Ecto neural progenitor cell (in vitro differentiated cells): ENCODE results near the gene AKR7A3.

Source experiments
- DNase-seq: peaks from one replicate; pipeline ENCODE4 v3.0.0-alpha.2; 2018; ENCODE audit warnings: low spot score

The AKR7A3 gene

DNA sequence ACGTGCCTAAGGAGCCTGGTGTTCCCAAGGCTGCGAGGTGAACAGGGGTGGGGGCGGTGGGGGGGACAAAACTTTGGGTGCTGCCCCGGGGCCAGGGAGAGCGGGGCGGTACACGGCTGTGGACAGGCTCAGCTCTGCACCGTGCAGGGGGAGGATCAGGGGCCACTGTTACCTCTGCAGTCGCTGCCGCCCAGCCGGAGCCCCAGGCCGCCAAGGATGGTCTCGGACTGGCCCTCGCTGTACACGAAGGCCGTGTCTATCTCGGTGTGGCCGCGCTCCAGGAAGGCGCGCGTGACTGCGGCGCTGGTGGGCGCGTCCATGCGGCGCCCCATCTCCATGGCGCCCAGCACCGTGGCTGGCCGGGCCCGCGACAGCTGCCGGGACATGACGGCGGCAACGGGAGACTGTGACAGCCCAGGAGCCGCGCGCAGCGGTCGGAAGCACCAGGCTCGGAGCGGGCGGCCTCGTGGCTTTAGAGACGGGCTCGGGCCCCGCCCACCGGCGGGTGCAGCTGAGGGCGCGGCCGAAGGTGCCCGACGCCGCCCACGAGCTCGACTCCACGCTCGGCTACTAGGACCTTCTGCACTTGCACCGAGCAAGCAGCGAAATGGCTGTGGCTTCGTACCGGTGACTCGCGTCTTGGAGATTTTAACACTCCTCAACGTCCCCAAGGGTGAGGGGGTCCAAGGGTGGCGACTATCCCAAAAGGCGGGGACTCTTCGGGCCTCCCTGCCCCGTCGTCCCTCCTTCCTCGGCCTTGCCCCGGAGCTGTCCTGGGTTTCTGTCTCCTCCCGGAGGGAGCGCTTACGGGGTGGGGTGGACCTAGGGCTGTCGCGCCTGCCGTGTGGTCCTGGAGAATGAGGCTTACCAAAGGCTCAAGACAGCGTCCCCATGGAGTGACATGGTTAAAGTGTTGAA, at the start of gene AKR7A3:
TSS of gene AKR7A3 (minus strand) at position 447 of the 918 bp plus-strand sequence. CDS start at position 386, 61 bp downstream.
- peak; percentile 64 for DNase-seq

DNA sequence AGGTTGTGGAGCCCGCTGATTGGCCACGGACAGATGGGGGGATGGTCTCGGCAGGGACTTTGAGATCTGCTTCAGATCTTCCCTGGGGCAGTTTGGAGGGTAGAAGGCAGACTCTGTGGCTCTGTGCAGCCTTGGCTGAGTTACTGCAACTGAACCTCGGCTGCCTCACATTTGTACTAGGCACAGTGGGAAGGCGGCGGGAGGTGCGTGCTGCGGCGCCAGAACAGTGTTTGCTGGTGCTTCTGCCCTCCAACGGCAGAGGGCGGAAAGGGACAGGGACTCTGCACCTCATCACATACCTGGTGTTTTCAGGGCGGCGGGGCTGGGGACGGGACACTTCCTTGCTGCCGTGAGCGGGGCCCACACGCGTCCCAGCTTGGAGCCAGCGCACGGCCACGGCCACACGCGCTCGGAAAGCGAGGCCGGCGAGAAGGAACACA, 49.8 kb upstream of the AKR7A3 start:
- DNase-seq: peak; percentile 81

DNA sequence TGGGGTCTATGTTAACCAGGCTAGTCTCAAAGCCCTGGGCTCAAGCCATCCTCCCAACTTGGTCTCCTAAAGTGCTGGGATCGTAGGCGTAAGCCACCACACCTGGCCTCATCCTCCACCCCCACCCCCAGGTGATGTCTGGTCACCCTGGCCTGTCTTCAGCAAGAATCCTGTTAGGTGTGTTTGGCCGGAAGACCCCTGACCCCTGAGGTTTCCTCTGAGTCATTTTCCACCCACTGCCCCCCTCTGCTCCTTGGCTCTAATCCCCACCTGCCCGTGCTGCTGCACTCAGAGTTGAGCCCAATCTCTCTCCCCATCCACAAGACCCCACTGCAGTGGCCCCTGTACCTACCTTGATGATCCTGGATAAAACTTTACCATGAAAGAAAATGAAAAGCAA, 48.7 kb upstream of the AKR7A3 start:
- DNase-seq: no peak

DNA sequence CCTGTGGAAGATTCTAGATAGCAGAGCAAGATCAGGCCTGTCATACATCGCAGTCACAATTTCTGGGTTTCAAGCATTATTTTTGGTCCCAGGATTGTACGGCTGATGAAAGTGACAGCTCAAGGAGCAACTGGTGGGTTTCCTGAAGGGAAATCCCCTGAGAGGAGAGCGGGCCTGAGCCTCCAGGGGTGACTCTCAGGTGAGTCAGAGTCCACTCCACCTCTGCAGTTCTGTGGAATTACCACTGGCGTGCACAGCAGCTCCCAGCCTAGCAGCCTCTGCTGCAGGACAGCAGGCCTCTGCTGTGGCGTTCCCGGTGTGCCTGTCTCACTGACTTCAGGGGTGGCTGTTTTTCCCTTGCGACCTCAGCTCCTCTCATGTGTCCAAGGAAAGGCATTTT, 48.0 kb upstream of the AKR7A3 start:
- no peak for DNase-seq

DNA sequence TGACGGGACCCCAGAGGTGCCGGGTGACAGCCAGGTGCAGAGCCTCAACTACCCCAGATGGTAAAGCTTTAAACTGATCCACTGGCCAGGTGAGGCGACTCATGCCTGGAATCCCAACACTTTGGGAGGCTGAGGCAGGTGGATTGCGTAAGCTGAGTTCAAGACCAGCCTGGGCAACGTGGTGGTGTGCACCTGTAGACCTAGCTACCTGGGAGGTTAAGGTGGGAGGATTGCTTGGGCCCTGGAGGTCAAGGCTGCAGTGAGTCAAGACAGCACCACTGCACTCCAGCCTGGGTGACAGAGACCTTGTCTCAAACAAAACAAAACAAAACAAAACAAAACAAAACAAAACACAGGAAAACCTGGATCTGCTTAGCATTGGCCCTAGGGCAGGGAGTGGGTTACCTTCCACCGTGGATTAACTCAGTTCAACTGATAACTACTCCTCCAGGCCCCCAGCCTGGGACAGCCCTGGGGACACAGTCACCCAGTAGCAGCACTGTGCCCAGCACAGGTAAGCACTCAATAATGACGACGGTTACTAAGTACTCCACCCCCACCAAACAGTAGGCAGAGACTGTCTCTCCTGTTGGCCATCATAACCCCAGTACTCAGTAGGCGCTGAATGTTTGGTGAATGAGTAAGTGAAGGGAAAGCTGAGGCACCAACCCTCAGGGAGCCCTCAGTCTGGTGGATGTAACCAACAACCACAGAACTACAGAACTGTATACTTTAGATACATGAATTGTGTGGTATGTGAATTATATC, 45.2 kb upstream of the AKR7A3 start:
- DNase-seq: no peak

DNA sequence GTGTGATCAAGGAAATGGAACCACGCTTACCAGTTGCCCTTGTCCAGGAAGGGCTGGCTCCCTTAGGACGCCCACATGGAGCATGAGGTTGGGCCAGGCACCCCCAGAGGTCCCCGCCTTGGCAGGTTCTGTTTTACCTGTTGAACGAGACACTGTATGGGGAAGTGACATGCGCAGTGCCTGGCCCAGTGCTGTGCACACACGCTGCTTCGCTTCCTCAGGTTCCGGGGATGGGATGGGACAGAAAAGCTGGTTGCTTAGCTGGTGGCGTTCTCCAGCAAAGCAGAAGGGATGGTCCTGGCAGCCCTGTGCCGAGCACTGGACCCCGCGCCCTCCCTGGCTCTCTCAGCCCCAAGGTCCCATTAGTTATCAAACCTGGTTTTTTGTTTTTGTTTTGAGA, 44.3 kb upstream of the AKR7A3 start:
- no peak for DNase-seq

DNA sequence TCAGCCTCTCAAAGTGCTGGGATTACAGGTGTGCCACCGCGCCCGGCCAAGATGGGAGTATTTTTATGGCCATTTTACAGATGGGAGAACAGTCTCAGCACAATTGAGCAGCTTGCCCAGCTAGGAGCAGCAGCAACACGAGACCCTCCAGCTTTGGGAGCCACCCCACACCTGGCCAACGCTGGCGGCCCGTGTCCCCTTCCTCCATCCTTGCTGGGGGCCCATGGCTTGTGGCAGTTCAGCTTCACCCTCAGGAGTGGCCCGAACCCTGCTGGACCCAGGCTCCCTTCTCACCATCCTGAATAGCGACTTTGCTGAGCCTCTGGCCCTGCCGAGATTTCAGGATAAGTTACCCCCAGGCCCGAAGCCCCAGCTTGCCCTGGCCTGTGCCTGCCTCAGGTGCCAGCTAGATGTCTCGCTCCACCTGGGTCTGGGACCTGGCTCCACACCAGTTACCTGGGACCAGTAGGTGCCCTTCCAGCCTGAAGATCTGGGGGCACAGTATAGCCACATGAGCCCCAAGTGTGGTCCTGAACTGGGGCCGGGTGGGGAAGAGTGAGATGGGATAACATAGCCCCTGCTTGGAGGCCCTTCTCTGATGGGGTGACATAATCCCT, 42.8 kb upstream of the AKR7A3 start:
- DNase-seq: no peak

DNA sequence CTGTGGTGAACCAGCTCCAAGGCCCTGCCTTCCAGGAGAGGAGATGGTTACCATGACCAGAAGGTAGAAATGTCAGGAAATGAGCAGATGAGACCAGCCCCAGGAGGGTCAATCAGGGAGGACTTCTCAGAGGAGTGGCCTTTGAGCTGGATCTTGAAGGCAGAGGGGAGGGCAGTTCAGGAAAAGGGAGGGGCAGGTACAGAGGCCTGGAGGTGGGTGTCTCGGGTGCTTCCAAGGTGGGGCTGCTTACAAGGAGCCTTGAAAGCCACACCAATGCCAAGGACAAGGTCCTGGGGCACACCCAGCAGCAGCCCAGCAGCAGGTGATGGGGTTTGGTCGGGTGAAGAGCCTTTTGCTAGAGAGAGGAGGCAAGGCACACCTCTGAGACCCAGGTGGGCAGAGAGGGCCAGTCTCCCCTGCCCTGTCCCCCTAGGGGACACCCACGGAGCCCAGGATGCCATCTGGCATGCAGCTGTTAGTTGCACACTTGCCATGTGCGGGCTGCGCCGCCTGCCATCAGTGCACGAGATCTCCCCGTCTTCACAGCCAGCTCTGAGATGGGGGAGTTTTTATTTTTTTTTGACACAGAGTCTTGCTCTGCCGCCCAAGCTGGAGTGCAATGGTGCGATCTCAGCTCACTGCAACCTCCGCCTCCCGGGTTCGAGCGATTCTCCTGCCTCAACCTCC, 42.0 kb upstream of the AKR7A3 start:
- DNase-seq: no peak

DNA sequence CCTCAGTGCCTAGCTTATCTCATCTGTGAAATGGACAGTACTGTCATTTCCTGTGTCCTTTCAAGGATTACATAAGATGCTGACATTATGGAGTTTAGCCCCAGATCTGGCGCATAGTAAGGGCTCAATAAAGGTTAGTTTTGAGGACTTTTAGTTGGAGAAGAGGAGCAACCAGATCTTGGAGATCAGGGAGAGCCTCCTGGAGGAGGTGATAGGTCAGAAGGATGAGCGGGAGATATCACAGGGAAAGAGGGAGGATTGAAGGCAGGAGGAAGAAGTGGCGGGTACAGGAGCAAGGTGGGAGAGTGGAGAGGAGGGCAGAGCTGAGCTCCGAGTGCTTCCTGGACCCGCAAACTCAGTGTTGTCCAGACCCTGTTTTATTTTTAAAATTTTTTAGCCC, 41.0 kb upstream of the AKR7A3 start:
- DNase-seq: no peak

DNA sequence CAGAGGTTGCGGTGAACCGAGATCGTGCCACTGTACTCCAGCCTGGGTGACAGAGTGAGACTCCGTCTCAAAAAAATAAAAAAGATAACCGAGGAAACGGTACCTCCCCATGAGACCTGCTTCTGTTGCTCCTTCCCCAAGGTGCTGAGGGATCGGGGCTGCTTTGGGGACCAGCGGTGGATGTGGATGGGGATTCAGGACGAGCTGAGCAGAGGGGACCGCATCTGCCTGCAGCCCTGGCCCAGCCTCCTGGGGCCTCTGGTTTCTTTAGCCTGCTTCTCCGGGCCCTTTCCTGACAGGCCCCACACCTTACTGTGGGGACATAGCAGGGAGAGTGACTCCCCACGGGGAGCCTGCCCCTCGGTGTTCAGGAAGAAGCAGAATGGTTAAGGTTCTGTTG, 40.6 kb upstream of the AKR7A3 start:
- DNase-seq: no peak

DNA sequence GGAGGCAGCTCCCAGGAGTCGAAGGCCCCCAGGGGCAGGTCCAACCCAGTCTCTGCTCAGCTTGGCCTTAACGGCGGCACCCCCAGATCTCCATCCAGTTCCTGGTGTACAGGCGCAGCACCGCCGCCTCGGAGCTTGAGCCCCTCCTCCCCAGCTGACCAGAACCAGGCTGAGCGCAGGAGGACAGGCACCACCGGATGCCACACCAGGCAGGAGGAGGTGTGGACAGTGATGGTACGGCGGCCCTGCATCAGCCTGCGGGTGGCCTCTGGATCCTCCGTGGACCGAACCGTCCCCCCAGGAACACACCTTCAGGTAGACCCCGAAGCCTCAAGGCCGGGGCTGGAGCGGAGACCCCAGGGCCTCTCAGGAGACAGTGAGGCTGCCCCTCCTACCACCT, 39.9 kb upstream of the AKR7A3 start:
- DNase-seq: no peak

DNA sequence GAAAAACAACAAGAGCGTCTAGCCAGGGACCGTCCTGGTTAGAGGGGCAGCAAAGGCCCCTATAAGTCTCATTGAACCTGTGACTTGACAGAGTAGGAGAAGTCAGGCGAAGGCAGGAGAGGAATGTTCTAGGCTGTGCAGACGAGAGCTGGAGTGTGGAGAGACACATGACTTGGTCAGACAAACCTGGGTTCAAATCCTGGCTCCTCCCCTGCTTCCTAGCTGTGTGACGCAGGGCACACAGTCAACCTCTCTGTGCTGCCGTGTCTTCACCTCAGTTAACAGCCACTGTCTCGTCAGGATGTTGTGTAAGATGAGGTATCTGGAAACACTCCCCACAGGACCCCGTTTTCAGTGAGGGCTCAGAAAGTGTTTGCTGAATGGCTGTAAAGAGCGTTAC, 39.2 kb upstream of the AKR7A3 start:
- DNase-seq: no peak

DNA sequence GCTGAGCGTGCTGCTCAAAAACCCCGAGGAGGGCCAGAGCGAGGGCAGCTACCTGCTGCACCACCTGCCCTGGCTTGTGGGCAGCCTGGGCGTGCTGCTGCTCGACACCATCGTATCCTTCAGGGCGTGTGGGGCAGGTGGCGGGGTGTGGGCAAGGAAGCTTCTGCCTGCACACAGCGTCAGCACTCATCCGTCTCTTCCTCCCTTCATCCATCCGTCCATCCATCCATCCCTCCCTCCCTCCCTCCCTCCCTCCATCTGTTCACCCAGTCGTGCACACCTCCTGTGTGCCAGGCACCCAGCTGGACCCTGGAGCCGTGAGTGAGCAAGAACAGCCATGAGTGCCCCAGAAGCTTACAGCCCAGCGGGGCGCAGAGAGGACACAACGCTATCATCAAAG, 38.7 kb upstream of the AKR7A3 start:
- DNase-seq: no peak

DNA sequence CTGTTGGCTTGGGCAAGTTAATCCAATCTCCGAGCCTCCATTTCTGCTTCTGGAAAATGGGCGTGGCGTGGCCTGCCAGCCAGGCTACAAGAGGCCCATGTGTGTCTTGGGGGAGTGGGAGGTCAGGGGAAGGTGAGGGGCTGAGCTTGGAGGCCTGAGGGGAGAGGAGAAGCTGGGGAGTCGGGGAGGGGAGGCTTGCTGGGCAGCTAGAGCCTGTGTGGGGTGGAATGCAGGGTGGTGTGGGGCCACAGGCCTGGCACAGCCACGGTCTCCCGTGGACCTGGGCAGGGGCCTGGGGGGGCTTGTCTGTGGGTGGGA, 38.1 kb upstream of the AKR7A3 start:
- no peak for DNase-seq

DNA sequence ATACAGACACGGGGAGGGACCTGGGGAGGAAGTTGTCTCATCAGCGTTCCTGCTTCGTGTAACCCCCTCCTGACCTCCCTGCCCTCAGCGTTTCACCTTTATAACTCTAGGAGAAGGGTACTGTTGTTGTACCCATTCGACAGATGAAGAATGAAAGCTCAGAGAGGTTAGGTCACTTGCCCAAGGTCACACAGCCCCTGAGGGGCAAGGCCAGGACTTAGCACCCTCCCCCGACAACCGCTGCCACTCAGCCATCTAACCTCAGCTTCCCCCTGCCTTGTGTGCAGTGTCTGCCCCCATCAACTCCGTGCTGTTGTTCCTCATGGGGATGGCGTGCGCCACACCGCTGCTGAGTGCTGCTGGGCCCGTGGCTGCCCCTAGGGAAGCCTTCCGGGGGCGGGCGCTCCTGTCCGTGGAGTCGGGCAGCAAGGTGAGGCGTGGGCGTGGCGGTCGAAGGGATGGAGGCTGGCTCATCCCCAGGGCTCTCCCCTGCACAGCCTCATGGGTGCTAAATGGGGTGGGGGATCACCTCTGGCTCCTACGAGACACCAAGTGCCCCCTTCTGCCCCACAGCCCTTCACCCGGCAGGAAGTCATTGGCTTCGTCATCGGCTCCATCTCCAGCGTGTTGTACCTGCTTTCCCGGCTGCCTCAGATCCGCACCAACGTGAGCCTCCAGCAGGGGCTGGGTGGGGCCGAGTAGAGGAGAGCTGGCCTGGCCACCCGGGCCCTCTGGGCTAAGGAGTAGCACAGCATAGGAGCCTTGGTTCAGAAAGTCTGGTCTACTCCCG, 37.6 kb upstream of the AKR7A3 start:
- no peak for DNase-seq

DNA sequence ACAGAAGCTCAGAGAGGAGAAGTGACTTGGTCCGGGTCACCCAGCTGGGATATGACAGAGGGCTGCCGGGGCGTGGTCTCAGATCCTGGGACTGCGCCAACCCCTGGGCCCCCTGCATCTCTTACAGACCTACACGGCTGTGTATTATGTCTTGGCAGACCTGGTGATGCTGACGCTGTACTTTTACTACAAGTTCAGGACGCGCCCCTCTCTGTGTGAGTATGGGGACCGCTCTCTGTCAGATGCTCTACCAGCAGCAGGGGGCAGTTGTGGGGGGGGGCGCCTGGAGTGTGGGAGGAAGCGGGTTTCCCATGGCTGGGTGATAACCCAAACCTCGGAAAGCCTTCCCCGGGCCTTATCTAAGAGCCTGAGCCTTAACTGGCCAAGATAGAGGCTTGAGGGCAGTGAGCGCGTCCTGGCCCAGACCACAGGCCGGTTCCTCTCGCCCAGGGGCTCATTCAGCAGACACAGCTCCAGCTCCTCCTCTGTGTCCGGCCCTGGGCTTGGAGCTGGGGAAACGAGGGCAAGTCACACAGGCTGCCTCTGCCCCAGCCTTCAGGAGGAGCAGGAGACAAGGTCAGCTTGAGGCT, 36.9 kb upstream of the AKR7A3 start:
- DNase-seq: no peak

DNA sequence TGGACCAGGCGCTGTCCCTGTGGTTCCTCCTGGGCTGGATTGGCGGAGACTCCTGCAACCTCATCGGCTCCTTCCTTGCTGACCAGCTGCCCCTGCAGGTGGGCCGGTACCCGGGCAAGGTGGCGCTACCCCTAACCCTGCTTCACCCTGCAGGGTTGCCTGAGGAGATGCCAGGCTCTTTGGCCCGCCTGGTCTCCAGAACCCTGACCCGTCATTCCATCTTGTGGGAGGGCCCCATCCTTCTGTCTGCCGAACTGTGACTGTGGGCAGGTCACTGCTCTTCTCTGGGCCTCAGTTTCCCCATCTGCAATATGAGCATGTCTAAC, 36.1 kb upstream of the AKR7A3 start:
- DNase-seq: no peak

DNA sequence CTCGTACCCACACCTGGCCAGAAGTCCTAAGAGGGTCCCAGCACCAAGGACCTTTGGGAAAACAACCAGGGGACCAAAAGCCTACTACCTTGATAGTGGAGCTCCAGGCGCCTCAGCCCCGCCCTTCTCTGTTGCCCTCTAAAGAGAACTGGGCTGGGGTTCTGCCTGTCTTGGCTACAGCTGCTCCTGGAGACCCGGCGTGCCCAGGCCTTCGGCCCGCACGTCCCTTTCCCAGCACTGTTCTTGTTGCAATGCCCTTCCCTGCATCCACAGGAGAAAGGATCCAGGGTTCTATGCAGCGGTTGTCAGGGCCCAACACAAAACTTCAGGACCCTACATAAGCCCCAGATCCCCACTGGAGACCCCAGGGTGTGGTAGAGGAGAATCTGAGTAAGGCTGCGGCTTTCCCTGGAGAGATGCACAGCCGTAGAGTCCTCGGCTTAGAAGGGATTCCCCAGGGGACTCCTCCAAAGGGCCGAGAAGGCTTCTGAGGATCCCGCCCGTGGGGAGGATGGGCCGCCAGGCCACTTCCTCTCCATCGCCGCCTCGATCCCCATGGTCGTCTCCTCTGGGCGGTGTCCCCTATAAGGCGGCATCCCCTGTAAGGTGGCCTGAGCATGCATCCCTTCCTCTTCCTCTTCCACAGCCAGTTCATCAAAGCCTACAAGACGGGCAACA, 35.6 kb upstream of the AKR7A3 start:
- no peak for DNase-seq

DNA sequence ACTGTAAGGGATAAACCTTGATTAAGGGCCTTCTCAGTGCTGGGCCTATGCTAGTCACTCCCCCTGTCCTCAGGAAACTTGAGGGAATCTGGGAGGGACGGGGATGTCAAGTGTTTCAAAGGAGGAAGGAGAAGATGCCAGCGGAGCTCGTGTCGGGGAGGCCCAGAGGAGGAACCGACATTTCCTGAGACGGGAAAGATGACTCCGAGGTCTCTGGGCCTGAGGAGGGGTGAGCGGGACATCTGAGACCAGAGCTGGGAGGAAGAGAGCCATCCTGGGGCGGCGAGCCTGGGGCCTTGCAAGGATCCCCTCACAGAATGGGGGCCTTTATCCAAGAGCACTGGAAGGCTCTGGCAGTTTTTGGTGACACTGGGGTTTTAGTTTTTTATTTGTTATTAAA, 33.9 kb upstream of the AKR7A3 start:
- DNase-seq: no peak

DNA sequence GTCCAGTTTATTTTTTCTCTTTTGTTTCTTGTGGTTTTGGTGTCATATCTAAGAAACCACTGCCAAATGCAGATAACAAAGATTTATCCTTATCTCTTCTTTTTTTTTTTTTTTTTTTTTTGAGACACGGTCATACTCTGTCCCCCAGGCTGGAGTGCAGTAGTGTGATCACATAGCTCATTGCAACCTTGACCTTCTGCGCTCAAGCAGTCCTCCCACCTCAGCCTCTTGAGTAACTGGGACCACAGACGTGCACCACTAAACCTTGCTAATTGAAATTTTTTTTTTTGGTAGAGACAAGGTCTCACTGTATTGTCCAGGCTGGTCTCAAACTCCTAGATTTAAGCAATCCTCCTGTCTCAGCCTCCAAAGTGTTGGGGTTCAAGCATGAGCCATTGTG, 32.5 kb upstream of the AKR7A3 start:
- no peak for DNase-seq

DNA sequence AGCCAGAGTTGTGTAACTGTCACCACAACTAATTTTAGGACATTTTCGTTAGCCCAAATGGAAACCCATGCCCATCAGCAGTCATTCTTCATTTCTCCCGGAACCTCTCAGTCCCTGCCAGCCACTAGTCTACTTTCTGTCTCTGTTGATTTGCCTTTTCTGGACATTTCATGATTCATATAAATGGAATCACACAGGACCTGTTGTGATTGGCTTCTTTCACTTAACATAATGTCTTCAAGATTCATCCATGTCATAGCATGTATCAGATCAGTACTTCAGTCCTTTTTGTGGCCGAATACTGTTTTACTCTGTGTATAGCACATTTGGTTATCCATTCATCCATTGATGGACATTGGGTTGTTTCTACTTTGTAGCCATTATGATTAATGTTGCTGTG, 30.6 kb upstream of the AKR7A3 start:
- no peak for DNase-seq
